HuH-7 (cell line): ENCODE results near the gene SPHK2.
"Not testable (repeated sequence)": the region's sequence is repeated elsewhere in the genome, so short reads cannot be mapped to it uniquely, and the experiment has no call there.

ENCODE experiments used
- DNase-seq: peaks from one replicate; pipeline ENCODE4 v3.0.0; 2011; ENCODE audit warnings: low spot score

Gene SPHK2

GRCh38 chr19:48637449-48637947, 18.2 kb downstream of the SPHK2 start:
- peak; percentile 96 for DNase-seq

- peak; percentile 82 for DNase-seq
These were observed 18.9 kb downstream of the SPHK2 start for GRCh38 chr19:48637948-48638830.

GRCh38 chr19:48638831-48639381, 19.6 kb downstream of the SPHK2 start:
- no peak for DNase-seq

- no peak for DNase-seq
These were observed 20.4 kb downstream of the SPHK2 start for GRCh38 chr19:48639483-48640375.

GRCh38 chr19:48641850-48642249, 22.5 kb downstream of the SPHK2 start:
- no peak for DNase-seq

GRCh38 chr19:48642862-48643261, 23.6 kb downstream of the SPHK2 start:
- DNase-seq: no peak

GRCh38 chr19:48644355-48644754, 25.0 kb downstream of the SPHK2 start:
- no peak for DNase-seq

GRCh38 chr19:48644839-48645619, 25.7 kb downstream of the SPHK2 start:
- DNase-seq: no peak

- no peak for DNase-seq
These were observed 26.3 kb downstream of the SPHK2 start for GRCh38 chr19:48645620-48646000.

- DNase-seq: peak; percentile 94
These were observed 26.9 kb downstream of the SPHK2 start, which contains the start of gene CA11 for GRCh38 chr19:48646001-48646721. CA11 (minus strand) TSS chr19:48646187; CDS start chr19:48645632, 555 bp downstream.

- DNase-seq: no peak
These were observed 27.5 kb downstream of the SPHK2 start for GRCh38 chr19:48646722-48647216.

- DNase-seq: no peak
These were observed 28.8 kb downstream of the SPHK2 start for GRCh38 chr19:48648134-48648533.

GRCh38 chr19:48650974-48651682, 31.8 kb downstream of the SPHK2 start:
- no peak for DNase-seq

GRCh38 chr19:48651683-48652048, 32.4 kb downstream of the SPHK2 start:
- no peak for DNase-seq

GRCh38 chr19:48654299-48655059, 35.2 kb downstream of the SPHK2 start:
- no peak for DNase-seq

- DNase-seq: no peak
These were observed 37.7 kb downstream of the SPHK2 start for GRCh38 chr19:48656840-48657474.

GRCh38 chr19:48657828-48658227, 38.5 kb downstream of the SPHK2 start:
- DNase-seq: not testable (repeated sequence)

- no peak for DNase-seq
These were observed 39.2 kb downstream of the SPHK2 start for GRCh38 chr19:48658483-48658882.

- no peak for DNase-seq
These were observed 40.5 kb downstream of the SPHK2 start for GRCh38 chr19:48659768-48660167.
